Neural cell (in vitro differentiated cells): ENCODE results near the gene FAF1. TPM values are rescaled to one million over a fixed set of nuclear protein-coding genes. Genes with fewer than 3 reads are reported as not detected.

Experiments
- H2AFZ ChIP-seq: fragments of 200-600, 300-800 bp; sonication (generic), shearing (Covaris generic); 2 replicates; pipeline ENCODE4 v1.6.0; 2014; ENCODE audit warnings: low read depth, mild to moderate bottlenecking, antibody characterized with exemption, low read length, moderate library complexity
- H3F3A ChIP-seq: fragments of 200-600 bp; shearing (Covaris generic); 2 replicates; pipeline ENCODE4 v1.6.1; 2016; ENCODE audit warnings: mild to moderate bottlenecking, moderate library complexity, mixed read lengths, antibody characterized with exemption, low read length; ENCODE audit not compliant: insufficient read depth, poor library complexity, severe bottlenecking
- H3K27ac ChIP-seq: fragments of 200-600, 300-800 bp; sonication (generic), shearing (Covaris generic); 2 replicates; pipeline ENCODE4 v1.5.1; 2014; ENCODE audit warnings: mild to moderate bottlenecking, low read length, moderate library complexity
- H3K27me3 ChIP-seq: fragments of 300-800, 200-600 bp; sonication (generic), shearing (Covaris generic); 2 replicates; pipeline ENCODE4 v1.6.0; 2014; ENCODE audit warnings: mild to moderate bottlenecking, low read depth, low read length, moderate library complexity; ENCODE audit not compliant: insufficient read depth
- H3K36me3 ChIP-seq: fragments of 300-800, 200-600 bp; sonication (generic), shearing (Covaris generic); 2 replicates; pipeline ENCODE4 v1.5.1; 2014; ENCODE audit warnings: mild to moderate bottlenecking, antibody characterized with exemption, low read length, moderate library complexity; ENCODE audit not compliant: insufficient read depth
- H3K4me2 ChIP-seq: fragments of 300-800, 200-600 bp; sonication (generic), shearing (Covaris generic); 2 replicates; pipeline ENCODE4 v1.6.0; 2014; ENCODE audit warnings: mild to moderate bottlenecking, low read length
- H3K4me3 ChIP-seq: fragments of 300-800, 200-600 bp; sonication (generic), shearing (Covaris generic); 2 replicates; pipeline ENCODE4 v1.5.1; 2014; ENCODE audit warnings: mild to moderate bottlenecking, low read length, moderate library complexity
- H3K79me2 ChIP-seq: fragments of 200-600 bp; shearing (Covaris generic); replicated peaks from 2 replicates; pipeline ENCODE4 v1.6.0; 2014; ENCODE audit warnings: mild to moderate bottlenecking, low read length, moderate library complexity; ENCODE audit not compliant: insufficient read depth
- H3K9ac ChIP-seq: fragments of 300-800, 200-600 bp; sonication (generic), shearing (Covaris generic); 2 replicates; pipeline ENCODE4 v1.6.1; 2016; ENCODE audit warnings: mild to moderate bottlenecking, low read length, mixed read lengths
- H3K9me2 ChIP-seq: fragments of 200-600 bp; shearing (Covaris generic); 2 replicates; pipeline ENCODE4 v1.6.1; 2016; ENCODE audit warnings: mild to moderate bottlenecking, low read length, mixed read lengths; ENCODE audit not compliant: insufficient read depth
- H3K9me3 ChIP-seq: fragments of 200-600, 300-800 bp; sonication (generic), shearing (Covaris generic); 2 replicates; pipeline ENCODE4 v1.6.1; 2016; ENCODE audit warnings: mild to moderate bottlenecking, mixed run types, low read length, moderate library complexity, mixed read lengths
- H4K20me1 ChIP-seq: fragments of 200-600 bp; shearing (Covaris generic); 2 replicates; pipeline ENCODE4 v1.6.1; 2016; ENCODE audit warnings: mild to moderate bottlenecking, mixed run types; ENCODE audit not compliant: insufficient read depth
- EP300 ChIP-seq: fragments of 450-650 bp; conservative IDR thresholded peaks from 2 replicates; pipeline ENCODE4 v1.6.1; 2014; ENCODE audit warnings: antibody characterized with exemption, mild to moderate bottlenecking, moderate library complexity; ENCODE audit not compliant: poor library complexity, severe bottlenecking
- EZH2 ChIP-seq: fragments of 200-600, 300-800 bp; shearing (Covaris generic), sonication (generic); IDR thresholded peaks from 2 replicates; pipeline ENCODE4 v1.6.1; 2014; ENCODE audit warnings: antibody characterized with exemption, low read length, borderline replicate concordance, mild to moderate bottlenecking; ENCODE audit not compliant: insufficient read depth, poor library complexity, severe bottlenecking
- MXI1 ChIP-seq: fragments of 450-650 bp; conservative IDR thresholded peaks from 2 replicates; pipeline ENCODE4 v1.6.1; 2014; ENCODE audit warnings: antibody characterized with exemption, mild to moderate bottlenecking; ENCODE audit not compliant: poor library complexity, severe bottlenecking
- POLR2AphosphoS5 ChIP-seq: IDR thresholded peaks from 2 replicates; pipeline ENCODE4 v1.6.1; 2012
- RAD21 ChIP-seq: fragments of 450-650 bp; conservative IDR thresholded peaks from 2 replicates; pipeline ENCODE4 v1.6.1; 2014; ENCODE audit warnings: antibody characterized with exemption, mild to moderate bottlenecking, moderate library complexity
- SMC3 ChIP-seq: fragments of 450-650 bp; conservative IDR thresholded peaks from 2 replicates; pipeline ENCODE4 v1.6.1; 2014; ENCODE audit warnings: antibody characterized with exemption, mild to moderate bottlenecking, moderate library complexity; ENCODE audit not compliant: poor library complexity
- TAF1 ChIP-seq: IDR thresholded peaks from 2 replicates; pipeline ENCODE4 v1.6.1; 2012; ENCODE audit warnings: low read depth
- polyA plus RNA-seq: library from polyadenylated mRNA; depleted of rRNA; stranded (reverse); fragments of >200 nt; gene quantifications from 2 replicates; pipeline ENCODE4 v1.2.3, GENCODE V29; 2014
- TF ChIP-seq, protein P1 (sequence below): IDR thresholded peaks from 2 replicates; pipeline ENCODE4 v1.6.1; 2012; ENCODE audit warnings: borderline replicate concordance
- TF ChIP-seq, protein P2 (sequence below): fragments of 450-650 bp; IDR thresholded peaks from 2 replicates; pipeline ENCODE4 v1.5.1; 2014; ENCODE audit warnings: antibody characterized with exemption, mild to moderate bottlenecking, moderate library complexity; ENCODE audit not compliant: poor library complexity, severe bottlenecking

The FAF1 gene
- polyA plus RNA-seq, 1 donor from 2014 or later: 52.1 TPM

- H3K4me3 ChIP-seq: no peak overlapping the region
- H3K36me3 ChIP-seq: peaks cover 6% of the 10 kb centered on the region
- H3K4me2 ChIP-seq: no peak overlapping the region
- no peak overlapping the region for H3K27ac ChIP-seq
- TF ChIP-seq POLR2AphosphoS5: no peak
- TF ChIP-seq, protein P1, sequence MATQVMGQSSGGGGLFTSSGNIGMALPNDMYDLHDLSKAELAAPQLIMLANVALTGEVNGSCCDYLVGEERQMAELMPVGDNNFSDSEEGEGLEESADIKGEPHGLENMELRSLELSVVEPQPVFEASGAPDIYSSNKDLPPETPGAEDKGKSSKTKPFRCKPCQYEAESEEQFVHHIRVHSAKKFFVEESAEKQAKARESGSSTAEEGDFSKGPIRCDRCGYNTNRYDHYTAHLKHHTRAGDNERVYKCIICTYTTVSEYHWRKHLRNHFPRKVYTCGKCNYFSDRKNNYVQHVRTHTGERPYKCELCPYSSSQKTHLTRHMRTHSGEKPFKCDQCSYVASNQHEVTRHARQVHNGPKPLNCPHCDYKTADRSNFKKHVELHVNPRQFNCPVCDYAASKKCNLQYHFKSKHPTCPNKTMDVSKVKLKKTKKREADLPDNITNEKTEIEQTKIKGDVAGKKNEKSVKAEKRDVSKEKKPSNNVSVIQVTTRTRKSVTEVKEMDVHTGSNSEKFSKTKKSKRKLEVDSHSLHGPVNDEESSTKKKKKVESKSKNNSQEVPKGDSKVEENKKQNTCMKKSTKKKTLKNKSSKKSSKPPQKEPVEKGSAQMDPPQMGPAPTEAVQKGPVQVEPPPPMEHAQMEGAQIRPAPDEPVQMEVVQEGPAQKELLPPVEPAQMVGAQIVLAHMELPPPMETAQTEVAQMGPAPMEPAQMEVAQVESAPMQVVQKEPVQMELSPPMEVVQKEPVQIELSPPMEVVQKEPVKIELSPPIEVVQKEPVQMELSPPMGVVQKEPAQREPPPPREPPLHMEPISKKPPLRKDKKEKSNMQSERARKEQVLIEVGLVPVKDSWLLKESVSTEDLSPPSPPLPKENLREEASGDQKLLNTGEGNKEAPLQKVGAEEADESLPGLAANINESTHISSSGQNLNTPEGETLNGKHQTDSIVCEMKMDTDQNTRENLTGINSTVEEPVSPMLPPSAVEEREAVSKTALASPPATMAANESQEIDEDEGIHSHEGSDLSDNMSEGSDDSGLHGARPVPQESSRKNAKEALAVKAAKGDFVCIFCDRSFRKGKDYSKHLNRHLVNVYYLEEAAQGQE: no peak
- no peak for TF ChIP-seq MXI1
- TF ChIP-seq TAF1: no peak
- TF ChIP-seq, protein P2, sequence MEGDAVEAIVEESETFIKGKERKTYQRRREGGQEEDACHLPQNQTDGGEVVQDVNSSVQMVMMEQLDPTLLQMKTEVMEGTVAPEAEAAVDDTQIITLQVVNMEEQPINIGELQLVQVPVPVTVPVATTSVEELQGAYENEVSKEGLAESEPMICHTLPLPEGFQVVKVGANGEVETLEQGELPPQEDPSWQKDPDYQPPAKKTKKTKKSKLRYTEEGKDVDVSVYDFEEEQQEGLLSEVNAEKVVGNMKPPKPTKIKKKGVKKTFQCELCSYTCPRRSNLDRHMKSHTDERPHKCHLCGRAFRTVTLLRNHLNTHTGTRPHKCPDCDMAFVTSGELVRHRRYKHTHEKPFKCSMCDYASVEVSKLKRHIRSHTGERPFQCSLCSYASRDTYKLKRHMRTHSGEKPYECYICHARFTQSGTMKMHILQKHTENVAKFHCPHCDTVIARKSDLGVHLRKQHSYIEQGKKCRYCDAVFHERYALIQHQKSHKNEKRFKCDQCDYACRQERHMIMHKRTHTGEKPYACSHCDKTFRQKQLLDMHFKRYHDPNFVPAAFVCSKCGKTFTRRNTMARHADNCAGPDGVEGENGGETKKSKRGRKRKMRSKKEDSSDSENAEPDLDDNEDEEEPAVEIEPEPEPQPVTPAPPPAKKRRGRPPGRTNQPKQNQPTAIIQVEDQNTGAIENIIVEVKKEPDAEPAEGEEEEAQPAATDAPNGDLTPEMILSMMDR: no peak
- no peak for TF ChIP-seq EP300
- TF ChIP-seq RAD21: no peak
- no peak for TF ChIP-seq EZH2
- TF ChIP-seq SMC3: no peak
- peaks cover 8% of the 10 kb centered on the region for H3K79me2 ChIP-seq
- no peak overlapping the region for H3K9ac ChIP-seq
- H3K9me3 ChIP-seq: no peaks in the 10 kb centered on the region
- no peaks in the 10 kb centered on the region for H4K20me1 ChIP-seq
- no peaks in the 10 kb centered on the region for H3K9me2 ChIP-seq
- no peaks in the 10 kb centered on the region for H3F3A ChIP-seq
- H3K27me3 ChIP-seq: no peaks in the 10 kb centered on the region
- no peak overlapping the region for H2AFZ ChIP-seq
These were observed 17.7 kb downstream of the FAF1 start for GRCh38 chr1:50942334-50942733.

- peaks cover 3% of the 10 kb centered on the region for H3K79me2 ChIP-seq
- H2AFZ ChIP-seq: no peak overlapping the region
- H3K9me3 ChIP-seq: no peaks in the 10 kb centered on the region
- H3F3A ChIP-seq: no peaks in the 10 kb centered on the region
- TF ChIP-seq, protein P1: no peak
- no peak for TF ChIP-seq EZH2
- TF ChIP-seq, protein P2: no peak
- no peak for TF ChIP-seq SMC3
- TF ChIP-seq MXI1: no peak
- TF ChIP-seq TAF1: no peak
- no peak for TF ChIP-seq RAD21
- TF ChIP-seq EP300: no peak
- no peak for TF ChIP-seq POLR2AphosphoS5
- no peak overlapping the region for H3K4me3 ChIP-seq
- H3K27ac ChIP-seq: no peak overlapping the region
- H4K20me1 ChIP-seq: no peaks in the 10 kb centered on the region
- no peaks in the 10 kb centered on the region for H3K27me3 ChIP-seq
- H3K36me3 ChIP-seq: peaks cover 6% of the 10 kb centered on the region
- no peaks in the 10 kb centered on the region for H3K9me2 ChIP-seq
- no peak overlapping the region for H3K9ac ChIP-seq
- no peak overlapping the region for H3K4me2 ChIP-seq
These were observed 19.8 kb downstream of the FAF1 start for GRCh38 chr1:50940291-50940690.
